ENCODE results near the gene ADAMTS10.

DNA sequence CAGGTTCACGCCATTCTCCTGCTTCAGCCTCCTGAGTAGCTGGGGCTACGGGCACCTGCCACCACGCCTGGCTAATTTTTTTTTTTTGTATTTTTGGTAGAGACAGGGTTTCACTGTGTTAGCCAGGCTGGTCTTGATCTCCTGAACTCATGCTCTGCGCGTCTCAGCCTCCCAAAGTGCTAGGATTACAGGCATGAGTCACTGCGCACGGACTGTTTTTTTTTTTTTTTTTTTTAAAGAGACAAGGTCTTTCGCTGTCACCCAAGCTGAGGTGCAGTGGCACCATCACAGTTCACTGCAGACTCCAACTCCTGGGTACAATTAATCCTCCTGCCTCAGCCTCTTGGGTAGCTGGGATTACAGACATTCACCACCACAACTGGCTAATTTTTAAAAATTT lies 8.2 kb upstream of the ADAMTS10 start:
- TF ChIP-seq, protein P1, sequence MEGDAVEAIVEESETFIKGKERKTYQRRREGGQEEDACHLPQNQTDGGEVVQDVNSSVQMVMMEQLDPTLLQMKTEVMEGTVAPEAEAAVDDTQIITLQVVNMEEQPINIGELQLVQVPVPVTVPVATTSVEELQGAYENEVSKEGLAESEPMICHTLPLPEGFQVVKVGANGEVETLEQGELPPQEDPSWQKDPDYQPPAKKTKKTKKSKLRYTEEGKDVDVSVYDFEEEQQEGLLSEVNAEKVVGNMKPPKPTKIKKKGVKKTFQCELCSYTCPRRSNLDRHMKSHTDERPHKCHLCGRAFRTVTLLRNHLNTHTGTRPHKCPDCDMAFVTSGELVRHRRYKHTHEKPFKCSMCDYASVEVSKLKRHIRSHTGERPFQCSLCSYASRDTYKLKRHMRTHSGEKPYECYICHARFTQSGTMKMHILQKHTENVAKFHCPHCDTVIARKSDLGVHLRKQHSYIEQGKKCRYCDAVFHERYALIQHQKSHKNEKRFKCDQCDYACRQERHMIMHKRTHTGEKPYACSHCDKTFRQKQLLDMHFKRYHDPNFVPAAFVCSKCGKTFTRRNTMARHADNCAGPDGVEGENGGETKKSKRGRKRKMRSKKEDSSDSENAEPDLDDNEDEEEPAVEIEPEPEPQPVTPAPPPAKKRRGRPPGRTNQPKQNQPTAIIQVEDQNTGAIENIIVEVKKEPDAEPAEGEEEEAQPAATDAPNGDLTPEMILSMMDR (IDR thresholded peaks at IDR 0.05) = no peak
- TF ChIP-seq POLR2A (IDR thresholded peaks at IDR 0.05) = no peak

All from adrenal gland (tissue), 5 donors.